NT2/D1 (cell line): ENCODE data around the gene OR2T11.
"Not testable (repeated sequence)": the region's sequence is repeated elsewhere in the genome, so short reads cannot be mapped to it uniquely, and the experiment has no call there.

Experiments used
- SUZ12 ChIP-seq: IDR thresholded peaks from 2 replicates; pipeline ENCODE4 v1.6.1; 2011; ENCODE audit not compliant: insufficient read length, insufficient read depth; ENCODE audit errors: extremely low read depth
- YY1 ChIP-seq: IDR thresholded peaks from 2 replicates; pipeline ENCODE4 v1.6.1; 2011; ENCODE audit not compliant: insufficient read length, insufficient read depth
- ZNF274 ChIP-seq: IDR thresholded peaks from 2 replicates; pipeline ENCODE4 v1.6.1; 2011; ENCODE audit warnings: mild to moderate bottlenecking, low read depth, low read length

DNA sequence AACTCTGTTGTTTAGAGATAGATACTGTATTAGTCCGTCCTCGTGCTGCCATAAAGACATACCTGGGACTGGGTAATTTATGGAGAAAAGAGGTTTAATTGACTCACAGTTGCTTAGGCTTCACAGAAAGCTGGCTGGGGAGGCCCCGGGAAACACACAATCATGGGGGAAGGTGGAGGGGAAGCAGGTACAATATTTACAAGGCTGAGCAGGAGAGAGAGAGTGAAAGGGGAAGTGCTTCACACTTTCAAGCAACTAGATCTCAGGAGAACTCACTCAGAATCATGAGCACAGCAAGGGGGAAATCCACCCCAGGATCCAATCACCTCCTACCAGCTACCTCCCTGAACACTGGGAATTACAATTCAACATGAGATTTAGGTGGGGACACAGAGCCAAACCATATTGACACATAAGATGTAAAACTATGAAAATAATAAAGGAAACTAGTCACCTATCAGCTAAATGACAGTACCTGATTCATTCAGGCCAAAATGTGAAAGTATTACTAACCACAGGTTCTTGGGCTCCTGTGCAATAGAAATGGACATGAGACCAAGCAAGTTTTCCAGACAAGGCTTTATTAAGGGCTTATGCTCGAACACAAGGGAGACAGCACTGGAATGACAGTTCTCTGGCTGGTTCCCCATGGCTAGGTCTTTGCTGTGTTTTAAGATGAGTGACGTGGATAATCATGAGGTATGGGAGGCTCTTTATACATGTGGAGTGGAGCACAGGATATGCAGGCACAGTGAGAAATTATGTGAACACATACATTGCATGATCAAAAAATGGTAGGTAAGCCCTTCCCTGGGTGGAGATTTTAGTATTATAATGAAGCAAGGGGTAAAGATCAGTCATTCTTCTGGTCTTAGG is 28.8 kb upstream of the OR2T11 start:
- not testable (repeated sequence) for TF ChIP-seq YY1, ZNF274, SUZ12
